ENCODE data around the gene MVB12B. TPM values are rescaled to one million over a fixed set of nuclear protein-coding genes. Genes with fewer than 3 reads are reported as not detected.

The MVB12B gene
- polyA plus RNA-seq, 2 donors = 2.1 to 2.4 TPM

DNA sequence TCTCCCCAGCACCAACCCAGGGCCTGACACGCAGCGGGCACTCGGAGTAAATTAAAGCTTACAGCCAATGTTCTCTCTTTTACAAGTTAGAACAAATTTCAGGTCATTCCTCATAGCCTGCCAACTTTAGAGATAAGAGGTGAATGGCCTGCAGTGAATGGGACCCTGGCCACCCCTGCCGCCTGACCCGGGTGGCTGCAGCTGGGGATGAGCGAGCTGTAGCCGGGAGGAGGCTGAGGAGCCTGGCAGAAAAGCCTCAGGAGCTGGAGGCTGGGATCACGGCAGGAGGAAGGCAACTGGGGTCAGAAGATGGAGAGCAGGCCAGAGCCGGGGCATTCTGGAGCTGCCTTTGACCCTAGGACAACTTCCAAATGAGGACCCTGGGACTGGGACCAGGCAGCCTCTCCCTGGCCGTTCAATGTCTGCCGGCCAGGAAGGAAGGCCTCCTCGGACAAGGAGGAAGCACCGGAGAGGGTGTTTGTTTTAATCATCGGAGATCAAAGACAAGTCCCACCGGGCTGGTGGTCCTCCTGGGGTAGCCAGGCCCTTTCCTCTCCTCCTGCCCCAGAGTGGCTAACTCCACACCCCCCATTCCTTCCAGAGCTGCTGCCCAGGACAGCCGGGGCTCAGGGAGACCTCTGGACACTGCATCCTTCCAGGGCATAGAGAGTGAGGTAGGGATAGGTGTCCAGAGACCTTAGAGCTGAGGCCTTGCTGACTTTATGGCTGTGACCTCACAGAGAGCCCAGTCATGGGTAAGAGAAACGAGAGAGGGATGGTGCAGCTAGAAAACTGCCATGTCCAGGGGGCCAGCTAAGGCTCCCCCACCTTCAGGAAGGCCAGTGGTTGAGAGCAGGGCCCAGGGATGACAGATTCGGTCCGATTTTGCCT lies 199.8 kb downstream of the MVB12B start:
- H3K4me1 ChIP-seq (ENCODE audit: control insufficient read depth in 2 of 2, insufficient read depth in 2 of 2, low read length in 1 of 2) = no peaks in the 10 kb centered on the region
- H3K27me3 ChIP-seq (ENCODE audit: control insufficient read depth in 1 of 2, insufficient read depth in 2 of 2, low read length in 2 of 2) = no peaks in the 10 kb centered on the region
- no peaks in the 10 kb centered on the region for H3K36me3 ChIP-seq (ENCODE audit: control insufficient read depth in 2 of 2, insufficient read depth in 2 of 2, low read length in 1 of 2)
- WGBS, 2 donors = 75 to 83% methylated on average over 19 of the region's 19 CpGs
- H3K27ac ChIP-seq (ENCODE audit: low read depth in 2 of 2, low read length in 1 of 2) = no peak overlapping the region
- no peak overlapping the region for H3K4me3 ChIP-seq (ENCODE audit: low read depth in 1 of 2, low read length in 2 of 2)
- H3K9me3 ChIP-seq (ENCODE audit: control insufficient read depth in 2 of 2, insufficient read depth in 1 of 2, low read depth in 1 of 2, low read length in 1 of 2) = no peaks in the 10 kb centered on the region

DNA sequence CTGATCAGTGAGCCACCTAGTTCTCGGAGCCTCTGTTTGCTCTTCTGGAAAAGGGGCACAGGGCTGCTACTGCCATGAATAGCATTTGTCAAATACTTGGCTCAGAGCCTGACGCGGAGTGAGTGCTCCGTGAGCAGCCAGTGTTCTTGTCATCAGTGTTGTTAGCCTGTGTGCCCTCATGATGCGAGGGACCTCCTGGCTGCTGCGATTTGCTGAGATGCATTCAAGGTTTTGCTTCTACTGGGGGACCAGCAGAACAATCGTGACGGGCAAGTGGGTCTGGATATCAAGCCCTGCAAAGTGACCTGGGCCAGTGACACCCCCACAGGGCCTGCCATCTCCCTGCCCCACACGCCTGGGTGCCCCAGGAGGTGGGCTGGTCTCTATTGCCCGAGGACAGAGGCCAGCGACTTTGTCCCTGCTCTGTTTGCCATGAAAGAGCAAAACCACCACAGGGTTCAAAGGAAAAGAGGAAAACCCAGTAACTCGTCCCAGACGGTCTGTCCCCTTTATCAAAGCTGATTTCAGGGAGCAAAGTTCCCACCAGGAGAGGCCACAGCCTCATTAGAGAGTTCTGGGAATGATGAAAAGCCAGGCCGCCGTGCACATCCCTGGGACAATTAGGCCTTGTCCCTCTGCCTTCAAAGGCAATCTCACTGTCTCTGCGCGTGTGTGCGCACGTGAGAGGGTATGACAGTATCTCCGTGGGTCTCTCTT lies 200.6 kb downstream of the MVB12B start:
- Histone ChIP-seq H3K9me3 (ENCODE audit: control insufficient read depth in 2 of 2, insufficient read depth in 1 of 2, low read depth in 1 of 2, low read length in 1 of 2) (no peaks in the 10 kb centered on the region), H3K4me3 (ENCODE audit: low read depth in 1 of 2, low read length in 2 of 2) (no peak overlapping the region), H3K27ac (ENCODE audit: low read depth in 2 of 2, low read length in 1 of 2) (no peak overlapping the region), H3K4me1 (ENCODE audit: control insufficient read depth in 2 of 2, insufficient read depth in 2 of 2, low read length in 1 of 2) (no peaks in the 10 kb centered on the region), H3K36me3 (ENCODE audit: control insufficient read depth in 2 of 2, insufficient read depth in 2 of 2, low read length in 1 of 2) (no peaks in the 10 kb centered on the region), H3K27me3 (ENCODE audit: control insufficient read depth in 1 of 2, insufficient read depth in 2 of 2, low read length in 2 of 2) (no peaks in the 10 kb centered on the region)
- 77 to 88% methylated on average over 20 of the region's 20 CpGs for WGBS, 2 donors

DNA sequence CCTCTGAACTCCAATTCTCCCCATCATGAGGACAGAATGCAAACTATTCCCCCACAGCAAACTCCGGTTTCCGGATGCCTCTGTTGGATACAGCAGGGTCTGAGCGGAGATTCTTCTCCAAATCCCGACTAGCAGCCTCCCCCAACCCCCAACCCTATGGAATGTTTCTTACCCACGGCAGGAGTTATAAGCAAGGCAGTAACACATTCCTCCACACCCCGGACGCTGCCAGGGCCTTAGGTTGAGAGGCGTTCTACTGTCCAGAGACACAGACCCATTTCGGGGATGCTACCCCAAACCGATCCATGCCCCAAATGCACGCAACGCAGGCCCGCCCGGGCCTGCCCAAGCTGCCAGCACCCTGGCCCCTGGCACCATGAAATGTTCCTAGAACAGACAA lies 201.5 kb downstream of the MVB12B start:
- Histone ChIP-seq H3K27me3 (ENCODE audit: control insufficient read depth in 1 of 2, insufficient read depth in 2 of 2, low read length in 2 of 2) (no peaks in the 10 kb centered on the region), H3K27ac (ENCODE audit: low read depth in 2 of 2, low read length in 1 of 2) (no peak overlapping the region), H3K4me1 (ENCODE audit: control insufficient read depth in 2 of 2, insufficient read depth in 2 of 2, low read length in 1 of 2) (no peaks in the 10 kb centered on the region), H3K9me3 (ENCODE audit: control insufficient read depth in 2 of 2, insufficient read depth in 1 of 2, low read depth in 1 of 2, low read length in 1 of 2) (no peaks in the 10 kb centered on the region), H3K4me3 (ENCODE audit: low read depth in 1 of 2, low read length in 2 of 2) (no peak overlapping the region), H3K36me3 (ENCODE audit: control insufficient read depth in 2 of 2, insufficient read depth in 2 of 2, low read length in 1 of 2) (no peaks in the 10 kb centered on the region)
- 93% methylated on average over 14 of the region's 14 CpGs for WGBS, 2 donors

DNA sequence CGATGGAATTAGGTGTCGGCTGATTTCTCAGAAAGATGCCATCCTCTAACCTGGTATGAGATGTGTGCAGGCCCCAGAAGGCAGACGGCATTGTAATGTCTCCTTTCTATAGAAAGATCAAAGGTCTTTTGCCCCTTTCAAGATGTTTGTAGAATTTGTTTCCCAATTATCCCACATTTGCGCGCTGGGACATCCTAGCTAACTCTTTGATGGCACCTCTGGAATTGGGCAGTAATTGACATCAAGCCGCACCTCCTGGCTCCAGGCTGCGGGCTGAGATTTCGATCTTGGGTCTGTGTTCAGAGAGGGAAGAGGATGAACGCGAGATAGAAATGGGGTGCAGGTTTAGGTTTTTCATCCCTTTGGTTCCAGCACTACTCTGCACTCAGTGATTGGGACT lies 202.3 kb downstream of the MVB12B start:
- H3K36me3 ChIP-seq (ENCODE audit: control insufficient read depth in 2 of 2, insufficient read depth in 2 of 2, low read length in 1 of 2) = no peaks in the 10 kb centered on the region
- H3K4me1 ChIP-seq (ENCODE audit: control insufficient read depth in 2 of 2, insufficient read depth in 2 of 2, low read length in 1 of 2) = no peaks in the 10 kb centered on the region
- no peaks in the 10 kb centered on the region for H3K9me3 ChIP-seq (ENCODE audit: control insufficient read depth in 2 of 2, insufficient read depth in 1 of 2, low read depth in 1 of 2, low read length in 1 of 2)
- no peak overlapping the region for H3K4me3 ChIP-seq (ENCODE audit: low read depth in 1 of 2, low read length in 2 of 2)
- H3K27ac ChIP-seq (ENCODE audit: low read depth in 2 of 2, low read length in 1 of 2) = no peak overlapping the region
- H3K27me3 ChIP-seq (ENCODE audit: control insufficient read depth in 1 of 2, insufficient read depth in 2 of 2, low read length in 2 of 2) = no peaks in the 10 kb centered on the region
- 96 to 97% methylated on average over 10 of the region's 10 CpGs for WGBS, 2 donors

DNA sequence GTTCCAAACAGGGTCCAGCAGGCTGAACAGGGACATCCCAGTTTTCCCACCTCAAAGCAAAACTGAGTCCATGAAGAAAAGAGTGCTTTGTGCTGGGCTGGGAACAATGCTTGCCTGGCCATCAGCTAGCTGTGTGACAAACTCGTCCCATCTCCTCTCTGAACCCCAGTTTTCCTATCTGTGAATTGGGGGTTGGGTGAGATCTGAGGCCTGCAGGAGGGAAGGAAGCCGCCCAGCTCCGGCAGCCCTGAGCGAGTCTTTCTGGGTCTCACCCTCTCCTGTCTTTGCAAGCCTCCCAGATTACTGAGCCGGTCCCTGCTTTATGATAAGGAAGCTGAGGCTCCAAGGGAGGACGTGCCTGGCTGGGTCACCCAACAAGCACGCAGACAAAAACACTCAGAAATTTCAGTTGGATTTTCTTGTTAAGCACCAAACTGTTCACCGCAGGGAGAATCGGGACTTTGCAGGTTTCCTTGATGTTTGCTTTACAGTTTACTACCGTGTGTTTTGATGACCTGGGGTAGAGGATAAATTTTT lies 204.5 kb downstream of the MVB12B start:
- no peak overlapping the region for H3K4me3 ChIP-seq (ENCODE audit: low read depth in 1 of 2, low read length in 2 of 2)
- no peaks in the 10 kb centered on the region for H3K4me1 ChIP-seq (ENCODE audit: control insufficient read depth in 2 of 2, insufficient read depth in 2 of 2, low read length in 1 of 2)
- no peaks in the 10 kb centered on the region for H3K9me3 ChIP-seq (ENCODE audit: control insufficient read depth in 2 of 2, insufficient read depth in 1 of 2, low read depth in 1 of 2, low read length in 1 of 2)
- H3K36me3 ChIP-seq (ENCODE audit: control insufficient read depth in 2 of 2, insufficient read depth in 2 of 2, low read length in 1 of 2) = no peaks in the 10 kb centered on the region
- no peaks in the 10 kb centered on the region for H3K27me3 ChIP-seq (ENCODE audit: control insufficient read depth in 1 of 2, insufficient read depth in 2 of 2, low read length in 2 of 2)
- no peak overlapping the region for H3K27ac ChIP-seq (ENCODE audit: low read depth in 2 of 2, low read length in 1 of 2)
- WGBS, 2 donors = 83 to 90% methylated on average over 10 of the region's 10 CpGs

- Histone ChIP-seq H3K4me1 (ENCODE audit: control insufficient read depth in 2 of 2, insufficient read depth in 2 of 2, low read length in 1 of 2) (no peaks in the 10 kb centered on the region), H3K36me3 (ENCODE audit: control insufficient read depth in 2 of 2, insufficient read depth in 2 of 2, low read length in 1 of 2) (no peaks in the 10 kb centered on the region), H3K9me3 (ENCODE audit: control insufficient read depth in 2 of 2, insufficient read depth in 1 of 2, low read depth in 1 of 2, low read length in 1 of 2) (no peaks in the 10 kb centered on the region), H3K27me3 (ENCODE audit: control insufficient read depth in 1 of 2, insufficient read depth in 2 of 2, low read length in 2 of 2) (no peaks in the 10 kb centered on the region), H3K27ac (ENCODE audit: low read depth in 2 of 2, low read length in 1 of 2) (no peak overlapping the region), H3K4me3 (ENCODE audit: low read depth in 1 of 2, low read length in 2 of 2) (no peak overlapping the region)
- WGBS, 2 donors = 49 to 54% methylated on average over 5 of the region's 5 CpGs
Observed at GRCh38 chr9:126531591-126531990, 205.0 kb downstream of the MVB12B start.

DNA sequence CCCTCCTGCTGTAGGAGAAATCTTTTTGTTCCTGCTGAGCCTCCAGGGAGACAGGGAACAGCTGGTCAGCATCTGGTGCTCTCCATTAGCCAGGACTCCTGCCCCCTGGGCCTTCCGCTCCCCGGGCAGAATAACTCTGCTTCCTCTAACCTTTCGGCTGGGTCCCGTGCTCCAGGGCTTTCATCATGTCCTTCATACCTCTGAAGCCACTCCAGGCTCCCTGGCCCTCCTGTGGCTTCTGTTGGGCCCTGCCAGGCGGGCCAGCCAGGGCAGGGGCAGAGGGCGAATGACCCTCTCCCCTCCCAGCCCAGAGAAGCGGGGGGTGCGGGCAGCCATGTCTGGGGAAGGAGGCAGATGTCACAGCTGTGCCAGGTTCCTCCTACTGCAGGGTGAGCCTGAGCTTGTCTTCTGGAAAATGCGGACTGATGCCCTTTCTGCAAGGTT lies 205.4 kb downstream of the MVB12B start:
- Histone ChIP-seq H3K27me3 (ENCODE audit: control insufficient read depth in 1 of 2, insufficient read depth in 2 of 2, low read length in 2 of 2) (no peaks in the 10 kb centered on the region), H3K9me3 (ENCODE audit: control insufficient read depth in 2 of 2, insufficient read depth in 1 of 2, low read depth in 1 of 2, low read length in 1 of 2) (no peaks in the 10 kb centered on the region), H3K4me1 (ENCODE audit: control insufficient read depth in 2 of 2, insufficient read depth in 2 of 2, low read length in 1 of 2) (no peaks in the 10 kb centered on the region), H3K36me3 (ENCODE audit: control insufficient read depth in 2 of 2, insufficient read depth in 2 of 2, low read length in 1 of 2) (no peaks in the 10 kb centered on the region), H3K4me3 (ENCODE audit: low read depth in 1 of 2, low read length in 2 of 2) (no peak overlapping the region), H3K27ac (ENCODE audit: low read depth in 2 of 2, low read length in 1 of 2) (no peak overlapping the region)
- WGBS, 2 donors = 73 to 80% methylated on average over 9 of the region's 9 CpGs

DNA sequence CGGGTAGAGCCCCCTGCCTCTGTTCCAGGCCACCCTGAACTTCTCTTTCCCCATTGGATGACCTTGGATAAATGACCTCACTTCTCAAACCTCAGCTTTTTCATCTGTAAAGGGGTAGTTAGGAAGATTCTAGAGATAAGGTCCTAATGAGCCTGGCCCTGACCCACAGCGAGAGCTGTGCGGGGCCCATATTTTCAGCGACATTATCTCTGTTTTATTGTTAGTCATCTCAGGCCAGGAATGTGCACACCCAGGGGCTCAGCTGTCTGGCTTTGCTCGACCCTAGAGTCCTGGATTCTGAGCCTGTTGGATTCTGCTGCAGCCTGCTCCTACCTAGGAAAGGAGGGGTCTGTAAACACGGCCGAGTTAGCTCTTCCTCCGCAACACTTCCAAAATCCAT lies 205.9 kb downstream of the MVB12B start:
- no peaks in the 10 kb centered on the region for H3K9me3 ChIP-seq (ENCODE audit: control insufficient read depth in 2 of 2, insufficient read depth in 1 of 2, low read depth in 1 of 2, low read length in 1 of 2)
- H3K36me3 ChIP-seq (ENCODE audit: control insufficient read depth in 2 of 2, insufficient read depth in 2 of 2, low read length in 1 of 2) = no peaks in the 10 kb centered on the region
- WGBS, 2 donors = 74 to 76% methylated on average over 8 of the region's 8 CpGs
- H3K27me3 ChIP-seq (ENCODE audit: control insufficient read depth in 1 of 2, insufficient read depth in 2 of 2, low read length in 2 of 2) = no peaks in the 10 kb centered on the region
- no peak overlapping the region for H3K4me3 ChIP-seq (ENCODE audit: low read depth in 1 of 2, low read length in 2 of 2)
- no peak overlapping the region for H3K27ac ChIP-seq (ENCODE audit: low read depth in 2 of 2, low read length in 1 of 2)
- H3K4me1 ChIP-seq (ENCODE audit: control insufficient read depth in 2 of 2, insufficient read depth in 2 of 2, low read length in 1 of 2) = no peaks in the 10 kb centered on the region

DNA sequence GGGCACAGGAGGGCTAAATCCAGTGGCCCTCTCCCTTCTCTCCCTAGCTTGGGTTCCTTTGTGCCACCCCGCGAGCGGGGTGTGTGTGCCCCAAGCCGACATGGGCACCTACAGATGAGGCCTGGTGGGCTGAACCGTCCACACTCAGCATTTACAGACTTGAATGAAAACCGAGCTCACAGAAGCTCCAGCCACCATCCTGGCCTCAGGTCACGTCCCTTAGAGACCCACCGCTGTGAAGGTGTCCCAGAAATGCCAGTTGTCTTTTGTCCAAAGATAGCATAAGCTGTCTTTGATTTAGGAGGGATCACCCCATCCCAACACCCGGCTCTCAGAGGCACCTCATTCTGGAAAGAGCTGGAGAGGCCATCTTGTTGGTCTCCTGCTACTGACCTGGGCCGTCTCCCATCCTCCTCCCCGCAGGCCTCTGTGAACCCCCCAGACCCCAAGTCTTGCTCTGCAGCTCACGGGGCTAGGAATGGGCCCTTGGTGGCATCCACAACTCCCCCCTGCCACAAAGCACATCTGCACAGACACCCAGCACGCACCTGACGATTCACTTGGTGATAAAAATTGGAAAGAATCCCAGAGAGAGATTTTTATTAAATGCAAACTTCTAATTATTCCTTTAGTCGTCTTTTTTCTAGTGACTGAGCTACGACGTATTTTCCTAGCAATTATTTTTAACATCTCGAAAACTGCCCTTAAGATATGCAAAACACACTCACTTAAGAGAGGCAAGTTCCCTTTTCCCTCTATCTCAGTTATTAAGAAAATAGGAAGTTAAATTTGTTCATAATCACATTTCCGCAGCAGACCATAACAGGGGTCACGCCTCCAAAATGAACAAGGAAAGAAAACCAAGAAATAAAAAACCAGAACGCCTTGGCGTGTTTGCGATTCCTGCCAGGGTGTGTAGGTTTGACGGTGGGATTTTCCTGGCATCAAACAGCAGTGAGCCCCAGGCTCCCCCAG lies 206.6 kb downstream of the MVB12B start:
- H3K4me1 ChIP-seq (ENCODE audit: control insufficient read depth in 2 of 2, insufficient read depth in 2 of 2, low read length in 1 of 2) = no peaks in the 10 kb centered on the region
- no peaks in the 10 kb centered on the region for H3K36me3 ChIP-seq (ENCODE audit: control insufficient read depth in 2 of 2, insufficient read depth in 2 of 2, low read length in 1 of 2)
- no peak overlapping the region for H3K4me3 ChIP-seq (ENCODE audit: low read depth in 1 of 2, low read length in 2 of 2)
- H3K9me3 ChIP-seq (ENCODE audit: control insufficient read depth in 2 of 2, insufficient read depth in 1 of 2, low read depth in 1 of 2, low read length in 1 of 2) = no peaks in the 10 kb centered on the region
- H3K27ac ChIP-seq (ENCODE audit: low read depth in 2 of 2, low read length in 1 of 2) = no peak overlapping the region
- 83 to 84% methylated on average over 24 of the region's 24 CpGs for WGBS, 2 donors
- no peaks in the 10 kb centered on the region for H3K27me3 ChIP-seq (ENCODE audit: control insufficient read depth in 1 of 2, insufficient read depth in 2 of 2, low read length in 2 of 2)
